Endothelial cell of umbilical vein (primary cell): Measurements from ENCODE around the gene PSMA5. TPM values are rescaled to one million over a fixed set of nuclear protein-coding genes. Genes with fewer than 3 reads are reported as not detected.

Experiments
- BruUV-seq: library from RNA; stranded (reverse); fragments of 400-500 nt; replicated peaks from 2 replicates; lab custom pipeline; 2021; lab: Mats Ljungman, UMichigan
- CTCF ChIA-PET: fragments of 300-600, 350-600 bp; sonication (Branson Sonifier 250); formaldehyde crosslinking; loops from one replicate; lab custom pipeline; 2021; ENCODE audit warnings: antibody characterized with exemption, inconsistent platforms; lab: Charles Lee
- POLR2A ChIA-PET: fragments of 300-600, 350-600 bp; sonication (Branson Sonifier 250); formaldehyde crosslinking; loops from one replicate; lab custom pipeline; 2021; ENCODE audit warnings: antibody characterized with exemption, inconsistent platforms; lab: Charles Lee
- DNase-seq: peaks from one replicate; pipeline ENCODE4 v3.0.0-alpha.2; 2011; ENCODE audit warnings: low read depth, low spot score
- FAIRE-seq: peaks from 2 replicates; lab custom pipeline; 2011; peaks lifted over from hg19 to GRCh38; lab: Jason Lieb, UNC
- H2AFZ ChIP-seq: 2 replicates; pipeline ENCODE4 v1.6.0; 2012; ENCODE audit warnings: low read depth, low read length, control low read depth, inconsistent platforms
- H3K27ac ChIP-seq: 2 replicates; pipeline ENCODE4 v1.5.1; 2011; ENCODE audit warnings: low read depth, mild to moderate bottlenecking, control low read depth, low read length, moderate library complexity; ENCODE audit not compliant: insufficient read depth
- H3K27me3 ChIP-seq, 2 experiments: 2 replicates each; pipeline versions ENCODE4 v1.6.0 to v1.6.1; 2011; ENCODE audit warnings: low read length in 2 of 2, mixed read lengths in 1 of 2; ENCODE audit not compliant: control insufficient read depth in 2 of 2, insufficient read depth in 2 of 2
- H3K36me3 ChIP-seq, 2 experiments: 2 replicates in 1 of 2; 3 replicates in 1 of 2; pipeline ENCODE4 v1.5.1; 2011; ENCODE audit warnings: low read length in 2 of 2, mild to moderate bottlenecking in 1 of 2, moderate library complexity in 1 of 2; ENCODE audit not compliant: control insufficient read depth in 2 of 2, insufficient read depth in 2 of 2; ENCODE audit errors: extremely low read depth in 1 of 2
- H3K4me1 ChIP-seq: 3 replicates; pipeline ENCODE4 v1.5.1; 2011; ENCODE audit warnings: mild to moderate bottlenecking, low read length; ENCODE audit not compliant: control insufficient read depth, insufficient read depth; ENCODE audit errors: extremely low read depth
- H3K4me2 ChIP-seq: 2 replicates; pipeline ENCODE4 v1.6.1; 2011; ENCODE audit warnings: low read length, control low read depth, mixed read lengths; ENCODE audit not compliant: insufficient read depth
- H3K4me3 ChIP-seq, 3 experiments: fragments of 200-600 bp in 1 of 3; sonication (generic), shearing (Covaris generic) in 1 of 3; replicated peaks in 1 of 3; 2 replicates each; pipeline ENCODE4 v1.5.1; 2011 to 2016; ENCODE audit warnings: control low read depth in 3 of 3, low read length in 3 of 3, mild to moderate bottlenecking in 2 of 3, inconsistent platforms in 1 of 3, low read depth in 1 of 3, moderate library complexity in 1 of 3; ENCODE audit not compliant: insufficient read depth in 1 of 3
- H3K79me2 ChIP-seq: 2 replicates; pipeline ENCODE4 v1.6.0; 2012; ENCODE audit warnings: low read length, inconsistent platforms; ENCODE audit not compliant: control insufficient read depth, insufficient read depth
- H3K9ac ChIP-seq: replicated peaks from 2 replicates; pipeline ENCODE3; 2011; ENCODE audit warnings: low read length, control low read depth; ENCODE audit not compliant: insufficient read depth; ENCODE audit errors: extremely low read depth
- H3K9me1 ChIP-seq: replicated peaks from 3 replicates; pipeline ENCODE4 v1.6.0; 2011; ENCODE audit warnings: mild to moderate bottlenecking, low read length; ENCODE audit not compliant: control insufficient read depth, insufficient read depth; ENCODE audit errors: extremely low read depth
- H3K9me3 ChIP-seq: replicated peaks from 2 replicates; pipeline ENCODE4 v1.5.1; 2012; ENCODE audit warnings: low read length, inconsistent platforms; ENCODE audit not compliant: control insufficient read depth, insufficient read depth
- H4K20me1 ChIP-seq: replicated peaks from 2 replicates; pipeline ENCODE3; 2011; ENCODE audit warnings: mild to moderate bottlenecking, low read length; ENCODE audit not compliant: control insufficient read depth, insufficient read depth; ENCODE audit errors: extremely low read depth
- CTCF ChIP-seq, 2 donors: IDR thresholded peaks; 1 replicate in 1 of 2; 2 replicates in 1 of 2; pipeline ENCODE4 v1.5.1; 2011; ENCODE audit warnings: low read length in 2 of 2, mild to moderate bottlenecking in 2 of 2, moderate library complexity in 2 of 2, control low read depth in 1 of 2, inconsistent platforms in 1 of 2, low read depth in 1 of 2; ENCODE audit not compliant: insufficient read depth in 1 of 2; ENCODE audit errors: extremely low read depth in 1 of 2
- EZH2 ChIP-seq: IDR thresholded peaks from 2 replicates; pipeline ENCODE4 v1.6.1; 2012; ENCODE audit warnings: borderline replicate concordance, low read depth, mild to moderate bottlenecking, moderate library complexity, low read length, inconsistent platforms; ENCODE audit not compliant: severe bottlenecking
- FOS ChIP-seq: IDR thresholded peaks from 2 replicates; pipeline ENCODE4 v1.6.1; 2011; ENCODE audit warnings: mild to moderate bottlenecking, low read length, moderate library complexity, borderline replicate concordance; ENCODE audit not compliant: insufficient read depth
- GATA2 ChIP-seq: IDR thresholded peaks from 2 replicates; pipeline ENCODE4 v1.7.0; 2011; ENCODE audit warnings: low read depth, mild to moderate bottlenecking, moderate library complexity, mixed read lengths, low read length; ENCODE audit not compliant: insufficient read length, insufficient read depth
- JUN ChIP-seq: IDR thresholded peaks from 2 replicates; pipeline ENCODE4 v1.6.1; 2011; ENCODE audit warnings: borderline replicate concordance, low read depth; ENCODE audit not compliant: insufficient read length, insufficient read depth
- MAX ChIP-seq: IDR thresholded peaks from 2 replicates; pipeline ENCODE4 v1.6.1; 2011; ENCODE audit not compliant: insufficient read depth, insufficient read length
- POLR2A ChIP-seq: IDR thresholded peaks from 2 replicates; pipeline ENCODE4 v1.6.1; 2012; ENCODE audit warnings: low read depth, mild to moderate bottlenecking, control low read depth, low read length
- POLR2AphosphoS5 ChIP-seq: IDR thresholded peaks from 2 replicates; pipeline ENCODE4 v1.6.1; 2012; ENCODE audit warnings: low read depth, mild to moderate bottlenecking, control low read depth, low read length, moderate library complexity; ENCODE audit not compliant: insufficient read depth
- dilution Hi-C: fragments of 300-500 bp; cut with MboI; formaldehyde crosslinking; loops from one replicate; pipeline ENCODE4 v1.15.0; 2019; ENCODE audit warnings: low sequenced_read_pairs; ENCODE audit not compliant: extremely low pct_ligation_motif_present
- intact Hi-C: fragments of 100-400 bp; cut with micrococcal nuclease; formaldehyde crosslinking; loops from one replicate; pipeline ENCODE4 v1.10.0; 2022
- polyA plus RNA-seq, 4 experiments: library from polyadenylated mRNA; depleted of rRNA in 3 of 4; stranded (reverse) in 3 of 4; unstranded in 1 of 4; fragments of >200 nt; gene quantifications; 2 replicates each; pipeline versions ENCODE4 v1.2.1 to v1.2.3, GENCODE V29; 2011 to 2012; ENCODE audit warnings: missing spikeins in 1 of 4
- total RNA-seq: library from RNA; stranded (reverse); gene quantifications from 2 replicates; pipeline ENCODE4 v1.2.3, GENCODE V29; 2021

The PSMA5 gene
- total and polyA plus RNA-seq, 2 donors (not counting 3 experiments of a cell fraction or from before 2014, with no cell fraction given), result 98.1 to 125 TPM

- no peaks in the 10 kb centered on the region for H3K36me3 ChIP-seq
- H2AFZ ChIP-seq, result no peak overlapping the region
- no peaks in the 10 kb centered on the region for H3K79me2 ChIP-seq
- no peaks in the 10 kb centered on the region for H3K9me3 ChIP-seq
- dilution Hi-C loops (no loop called here), intact Hi-C loops (no loop called here)
- H3K27me3 ChIP-seq, result peaks cover 6 to 7% of the 10 kb centered on the region in 2 experiments
- no peak overlapping the region for H3K4me2 ChIP-seq
- FAIRE-seq (no peak), DNase-seq (no peak)
- no peaks in the 10 kb centered on the region for H3K4me1 ChIP-seq
- no peak overlapping the region for H3K4me3 ChIP-seq
- ChIA-PET POLR2A (no interaction called here), CTCF (no interaction called here)
- no peaks in the 10 kb centered on the region for H3K9me1 ChIP-seq
- H3K9ac ChIP-seq, result no peak overlapping the region
- no peak overlapping the region for H3K27ac ChIP-seq
- BruUV-seq, result no TSS peak
- TF ChIP-seq CTCF (IDR thresholded peaks at IDR 0.05; ENCODE audit: extremely low read depth in 1 of 2, insufficient read depth in 1 of 2, low read depth in 1 of 2, low read length in 2 of 2) (no peak), FOS (no peak), EZH2 (no peak), MAX (no peak)
- H4K20me1 ChIP-seq, result no peaks in the 10 kb centered on the region
These were observed 58.6 kb downstream of the PSMA5 start for GRCh38 chr1:109367626-109368025.

- Histone ChIP-seq H3K27ac (no peak overlapping the region), H4K20me1 (no peaks in the 10 kb centered on the region), H3K4me2 (no peak overlapping the region), H3K79me2 (no peaks in the 10 kb centered on the region), H3K36me3 (no peaks in the 10 kb centered on the region), H3K4me3 (no peak overlapping the region), H3K27me3 (peaks cover 4 to 5% of the 10 kb centered on the region in 2 experiments), H3K4me1 (no peaks in the 10 kb centered on the region), H3K9me1 (no peaks in the 10 kb centered on the region), H2AFZ (no peak overlapping the region), H3K9me3 (no peaks in the 10 kb centered on the region), H3K9ac (no peak overlapping the region)
- BruUV-seq, result no TSS peak
- ChIA-PET POLR2A (no interaction called here), CTCF (no interaction called here)
- dilution Hi-C loops (no loop called here), intact Hi-C loops (no loop called here)
- DNase-seq (no peak), FAIRE-seq (no peak)
- TF ChIP-seq EZH2 (no peak), MAX (no peak), GATA2 (no peak), JUN (no peak), POLR2A (no peak), CTCF (IDR thresholded peaks at IDR 0.05; ENCODE audit: extremely low read depth in 1 of 2, insufficient read depth in 1 of 2, low read depth in 1 of 2, low read length in 2 of 2) (no peak), POLR2AphosphoS5 (no peak), FOS (no peak)
These were observed 60.5 kb downstream of the PSMA5 start for GRCh38 chr1:109365642-109366204.
